Measurements from ENCODE around the gene RAMACL.

RAMACL gene

GRCh38 chr6:166551754-166552495 is 34.6 kb downstream of the RAMACL start:
- no peak overlapping the region for H3K4me3 ChIP-seq (replicated peaks in 1 of 2; ENCODE audit: low read depth in 2 of 2, low read length in 2 of 2)
- no peak for DNase-seq (ENCODE audit: low read depth in 2 of 2)
- no peak for TF ChIP-seq CTCF (IDR thresholded peaks at IDR 0.05; ENCODE audit: low read depth, low read length)

- H3K4me3 ChIP-seq (replicated peaks in 1 of 2; ENCODE audit: low read depth in 2 of 2, low read length in 2 of 2) = no peak overlapping the region
- DNase-seq (ENCODE audit: low read depth in 2 of 2) = no peak
- TF ChIP-seq CTCF (IDR thresholded peaks at IDR 0.05; ENCODE audit: low read depth, low read length) = no peak
Observed at GRCh38 chr6:166546653-166547052, 39.8 kb downstream of the RAMACL start.

- TF ChIP-seq CTCF (IDR thresholded peaks at IDR 0.05; ENCODE audit: low read depth, low read length) = no peak
- no peak overlapping the region for H3K4me3 ChIP-seq (replicated peaks in 1 of 2; ENCODE audit: low read depth in 2 of 2, low read length in 2 of 2)
- DNase-seq (ENCODE audit: low read depth in 2 of 2) = no peak
Observed at GRCh38 chr6:166545156-166546034, 41.1 kb downstream of the RAMACL start.

GRCh38 chr6:166544296-166544605 is 42.2 kb downstream of the RAMACL start:
- no peak overlapping the region for H3K4me3 ChIP-seq (replicated peaks in 1 of 2; ENCODE audit: low read depth in 2 of 2, low read length in 2 of 2)
- TF ChIP-seq CTCF (IDR thresholded peaks at IDR 0.05; ENCODE audit: low read depth, low read length) = no peak
- DNase-seq (ENCODE audit: low read depth in 2 of 2) = no peak

- TF ChIP-seq CTCF (IDR thresholded peaks at IDR 0.05; ENCODE audit: low read depth, low read length) = no peak
- H3K4me3 ChIP-seq (replicated peaks in 1 of 2; ENCODE audit: low read depth in 2 of 2, low read length in 2 of 2) = no peak overlapping the region
- DNase-seq (ENCODE audit: low read depth in 2 of 2) = no peak
Observed at GRCh38 chr6:166543603-166544295, 42.7 kb downstream of the RAMACL start.

- TF ChIP-seq CTCF (IDR thresholded peaks at IDR 0.05; ENCODE audit: low read depth, low read length) = no peak
- DNase-seq (ENCODE audit: low read depth in 2 of 2) = peak in 1 of 2 donors; percentile 33
- no peak overlapping the region for H3K4me3 ChIP-seq (replicated peaks in 1 of 2; ENCODE audit: low read depth in 2 of 2, low read length in 2 of 2)
Observed at GRCh38 chr6:166542580-166542912, 43.9 kb downstream of the RAMACL start.
